H9 (cell line): ENCODE data around the gene CHRNA9. TPM values are rescaled to one million over a fixed set of nuclear protein-coding genes. Genes with fewer than 3 reads are reported as not detected.

ENCODE experiments used
- DNase-seq: peaks from one replicate; pipeline ENCODE4 v3.0.0-alpha.2; 2017
- H2AFZ ChIP-seq: one replicate; pipeline ENCODE4 v1.6.1; 2013; ENCODE audit warnings: mild to moderate bottlenecking, low read length, control low read depth, moderate library complexity
- H2AK5ac ChIP-seq: 2 replicates; pipeline ENCODE4 v1.6.1; 2013; ENCODE audit warnings: low read length, control low read depth, mixed read lengths; ENCODE audit not compliant: insufficient read length
- H2BK120ac ChIP-seq: one replicate; pipeline ENCODE4 v1.6.1; 2013; ENCODE audit warnings: low read depth, mild to moderate bottlenecking, low read length, control low read depth, inconsistent platforms; ENCODE audit not compliant: poor library complexity, severe bottlenecking
- H2BK12ac ChIP-seq: 2 replicates; pipeline ENCODE4 v1.6.1; 2013; ENCODE audit warnings: low read length, control low read depth, mixed read lengths, low read depth; ENCODE audit not compliant: insufficient read length
- H2BK15ac ChIP-seq: 2 replicates; pipeline ENCODE4 v1.6.1; 2013; ENCODE audit warnings: low read depth, low read length, control low read depth
- H2BK20ac ChIP-seq: one replicate; pipeline ENCODE4 v1.6.1; 2013; ENCODE audit warnings: low read depth, mild to moderate bottlenecking, low read length, control low read depth, inconsistent platforms; ENCODE audit not compliant: poor library complexity, severe bottlenecking
- H2BK5ac ChIP-seq: 2 replicates; pipeline ENCODE4 v1.6.1; 2013; ENCODE audit warnings: low read length, control low read depth, mixed read lengths; ENCODE audit not compliant: insufficient read length
- H3K14ac ChIP-seq: 2 replicates; pipeline ENCODE4 v1.6.1; 2013; ENCODE audit warnings: low read length, control low read depth; ENCODE audit not compliant: insufficient read depth
- H3K18ac ChIP-seq: 2 replicates; pipeline ENCODE4 v1.6.1; 2013; ENCODE audit warnings: low read depth, mild to moderate bottlenecking, mixed read lengths, low read length, control low read depth; ENCODE audit not compliant: insufficient read length
- H3K23ac ChIP-seq: 2 replicates; pipeline ENCODE4 v1.6.1; 2013; ENCODE audit warnings: low read length, control low read depth, mixed read lengths, low read depth; ENCODE audit not compliant: insufficient read length
- H3K23me2 ChIP-seq: 2 replicates; pipeline ENCODE4 v1.6.1; 2013; ENCODE audit warnings: low read depth, mild to moderate bottlenecking, mixed read lengths, low read length, control low read depth; ENCODE audit not compliant: insufficient read length, poor library complexity, severe bottlenecking
- H3K27ac ChIP-seq: 2 replicates; pipeline ENCODE4 v1.5.1; 2013; ENCODE audit warnings: low read length, control low read depth, mixed read lengths, low read depth; ENCODE audit not compliant: insufficient read length
- H3K27me3 ChIP-seq: 2 replicates; pipeline ENCODE4 v1.6.1; 2013; ENCODE audit warnings: low read length, control low read depth, inconsistent platforms; ENCODE audit not compliant: insufficient read depth
- H3K4ac ChIP-seq: 2 replicates; pipeline ENCODE4 v1.6.1; 2013; ENCODE audit warnings: low read depth, mild to moderate bottlenecking, control low read depth, inconsistent platforms, low read length, moderate library complexity
- H3K4me1 ChIP-seq: 2 replicates; pipeline ENCODE4 v1.6.1; 2013; ENCODE audit warnings: low read length, control low read depth, inconsistent platforms; ENCODE audit not compliant: insufficient read depth
- H3K4me2 ChIP-seq: 2 replicates; pipeline ENCODE4 v1.6.1; 2013; ENCODE audit warnings: low read length, control low read depth, mixed read lengths; ENCODE audit not compliant: insufficient read length, insufficient read depth
- H3K56ac ChIP-seq: 2 replicates; pipeline ENCODE4 v1.6.1; 2013; ENCODE audit warnings: low read depth, mild to moderate bottlenecking, mixed read lengths, low read length, control low read depth; ENCODE audit not compliant: insufficient read length
- H3K79me1 ChIP-seq: 2 replicates; pipeline ENCODE4 v1.6.1; 2013; ENCODE audit warnings: low read depth, mild to moderate bottlenecking, moderate library complexity, low read length, control low read depth, inconsistent platforms; ENCODE audit not compliant: insufficient read depth, poor library complexity, severe bottlenecking
- H3K79me2 ChIP-seq: 2 replicates; pipeline ENCODE4 v1.6.1; 2013; ENCODE audit warnings: low read length, control low read depth, inconsistent platforms; ENCODE audit not compliant: insufficient read depth
- H3K9ac ChIP-seq: 2 replicates; pipeline ENCODE4 v1.6.1; 2013; ENCODE audit warnings: low read length, control low read depth, mixed read lengths; ENCODE audit not compliant: insufficient read length; ENCODE audit errors: extremely low read depth
- H3K9me3 ChIP-seq: one replicate; pipeline ENCODE4 v1.6.1; 2013; ENCODE audit warnings: low read depth, low read length, inconsistent platforms; ENCODE audit not compliant: control insufficient read depth
- H3T11ph ChIP-seq: one replicate; pipeline ENCODE4 v1.6.1; 2013; ENCODE audit warnings: mild to moderate bottlenecking, low read length, control low read depth, inconsistent platforms
- H4K20me1 ChIP-seq: one replicate; pipeline ENCODE4 v1.6.1; 2013; ENCODE audit not compliant: control insufficient read depth, insufficient read length, insufficient read depth
- H4K5ac ChIP-seq: 2 replicates; pipeline ENCODE4 v1.6.1; 2013; ENCODE audit warnings: low read depth, mild to moderate bottlenecking, mixed read lengths, low read length, control low read depth; ENCODE audit not compliant: insufficient read length
- H4K8ac ChIP-seq: replicated peaks from 2 replicates; pipeline ENCODE4 v1.6.1; 2013; ENCODE audit warnings: low read length, control low read depth, mixed read lengths, low read depth; ENCODE audit not compliant: insufficient read length
- H4K91ac ChIP-seq: 2 replicates; pipeline ENCODE4 v1.6.1; 2013; ENCODE audit warnings: low read depth, mild to moderate bottlenecking, moderate library complexity, mixed read lengths, low read length, control low read depth; ENCODE audit not compliant: insufficient read length
- H3K27ac Mint-ChIP-seq, 3 experiments: 2 replicates in 2 of 3; 3 replicates in 1 of 3; pipeline ENCODE4 v1.8.0; 2020 to 2021; ENCODE audit warnings: mixed read lengths in 3 of 3, mild to moderate bottlenecking in 1 of 3, moderate library complexity in 1 of 3
- H3K27me3 Mint-ChIP-seq: 2 replicates; pipeline ENCODE4 v1.8.0; 2021; ENCODE audit warnings: low read depth, mild to moderate bottlenecking, moderate library complexity, mixed read lengths
- H3K36me3 Mint-ChIP-seq, 3 experiments: 2 replicates in 2 of 3; 3 replicates in 1 of 3; pipeline ENCODE4 v1.8.0; 2020 to 2021; ENCODE audit warnings: low read depth in 3 of 3, mixed read lengths in 3 of 3; ENCODE audit not compliant: insufficient read depth in 1 of 3
- H3K4me1 Mint-ChIP-seq, 2 experiments: 2 replicates each; pipeline ENCODE4 v1.8.0; 2020; ENCODE audit warnings: mixed read lengths in 2 of 2
- H3K4me3 Mint-ChIP-seq, 2 experiments: 2 replicates in 1 of 2; 3 replicates in 1 of 2; pipeline ENCODE4 v1.8.0; 2020 to 2021; ENCODE audit warnings: mild to moderate bottlenecking in 2 of 2, mixed read lengths in 2 of 2, moderate library complexity in 1 of 2
- H3K9me3 Mint-ChIP-seq, 2 experiments: 2 replicates in 1 of 2; 3 replicates in 1 of 2; pipeline ENCODE4 v1.8.0; 2020; ENCODE audit warnings: mild to moderate bottlenecking in 2 of 2, mixed read lengths in 2 of 2, moderate library complexity in 1 of 2
- WGBS: extraction: QIAGEN DNeasy Blood & Tissue Kit; methylation state at CpG from one replicate; pipeline ENCODE4 v1.1.7; 2013; ENCODE audit warnings: missing lambda C conversion rate, low lambda C conversion rate, mixed read lengths; ENCODE audit not compliant: insufficient read length; ENCODE audit errors: extremely low coverage; 5-methylcytosine and 5-hydroxymethylcytosine counted together
- total RNA-seq: library from RNA; stranded (reverse); gene quantifications from 2 replicates; pipeline ENCODE4 v1.2.1, GENCODE V29; 2021
- TF ChIP-seq, protein P1 (sequence below): fragments of 200-600 bp; sonication (generic); conservative IDR thresholded peaks from 3 replicates; pipeline ENCODE4 v1.8.0; 2021; ENCODE audit warnings: antibody characterized with exemption, mild to moderate bottlenecking

Gene CHRNA9
- total RNA-seq, 1 experiment from 2014 or later: 1.2 TPM

DNA sequence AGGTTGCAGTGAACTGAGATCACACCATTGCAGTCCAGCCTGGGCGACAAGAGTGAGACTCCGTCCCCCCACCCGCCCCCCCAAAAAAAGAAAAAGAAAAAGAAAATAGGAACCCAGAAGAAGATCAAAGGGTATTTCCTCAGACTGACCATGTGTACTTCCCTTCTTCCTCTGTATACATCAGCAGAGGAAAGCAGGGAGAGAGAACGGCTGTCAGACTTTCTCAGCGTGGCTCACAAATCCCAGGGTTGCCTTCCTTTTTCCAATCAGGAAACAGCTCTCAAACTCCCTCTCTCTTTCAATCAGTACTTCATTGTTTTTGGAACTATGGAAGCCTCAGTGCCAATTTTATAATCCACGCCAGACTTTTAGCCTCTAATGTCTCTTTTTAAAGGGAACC is 59.1 kb downstream of the CHRNA9 start:
- peaks cover 6% of the 10 kb centered on the region; the same call in 1 of the 2 replicates for H3K4me1 ChIP-seq
- no peaks in the 10 kb centered on the region for H3K9me3 ChIP-seq
- no peaks in the 10 kb centered on the region for H3K79me1 ChIP-seq
- H2BK20ac ChIP-seq: no peak overlapping the region
- no peak overlapping the region for H4K91ac ChIP-seq
- no peaks in the 10 kb centered on the region for H3K9me3 Mint-ChIP-seq
- no peak overlapping the region for H3K4me3 Mint-ChIP-seq
- H3K27me3 ChIP-seq: no peaks in the 10 kb centered on the region
- WGBS: no CpG with 5 or more reads among the region's 6 CpGs
- no peak overlapping the region for H2AK5ac ChIP-seq
- no peak overlapping the region for H3K4ac ChIP-seq
- H3T11ph ChIP-seq: no peak overlapping the region
- DNase-seq: no peak
- H3K27ac ChIP-seq: no peak overlapping the region
- no peak overlapping the region for H3K4me2 ChIP-seq
- no peak overlapping the region for H3K18ac ChIP-seq
- peaks cover 11% of the 10 kb centered on the region in 2 experiments for H3K4me1 Mint-ChIP-seq
- no peaks in the 10 kb centered on the region for H3K79me2 ChIP-seq
- H4K5ac ChIP-seq: no peak overlapping the region
- no peak overlapping the region for H2BK15ac ChIP-seq
- H3K9ac ChIP-seq: no peak overlapping the region
- H3K23me2 ChIP-seq: no peaks in the 10 kb centered on the region
- H3K27ac Mint-ChIP-seq: no peak overlapping the region
- H3K14ac ChIP-seq: no peak overlapping the region
- no peak overlapping the region for H2BK120ac ChIP-seq
- no peak overlapping the region for H2AFZ ChIP-seq
- no peak overlapping the region for H4K8ac ChIP-seq
- H4K20me1 ChIP-seq: no peaks in the 10 kb centered on the region
- no peak overlapping the region for H3K56ac ChIP-seq
- H2BK12ac ChIP-seq: no peak overlapping the region
- no peak overlapping the region for H3K23ac ChIP-seq
- TF ChIP-seq, protein P1, sequence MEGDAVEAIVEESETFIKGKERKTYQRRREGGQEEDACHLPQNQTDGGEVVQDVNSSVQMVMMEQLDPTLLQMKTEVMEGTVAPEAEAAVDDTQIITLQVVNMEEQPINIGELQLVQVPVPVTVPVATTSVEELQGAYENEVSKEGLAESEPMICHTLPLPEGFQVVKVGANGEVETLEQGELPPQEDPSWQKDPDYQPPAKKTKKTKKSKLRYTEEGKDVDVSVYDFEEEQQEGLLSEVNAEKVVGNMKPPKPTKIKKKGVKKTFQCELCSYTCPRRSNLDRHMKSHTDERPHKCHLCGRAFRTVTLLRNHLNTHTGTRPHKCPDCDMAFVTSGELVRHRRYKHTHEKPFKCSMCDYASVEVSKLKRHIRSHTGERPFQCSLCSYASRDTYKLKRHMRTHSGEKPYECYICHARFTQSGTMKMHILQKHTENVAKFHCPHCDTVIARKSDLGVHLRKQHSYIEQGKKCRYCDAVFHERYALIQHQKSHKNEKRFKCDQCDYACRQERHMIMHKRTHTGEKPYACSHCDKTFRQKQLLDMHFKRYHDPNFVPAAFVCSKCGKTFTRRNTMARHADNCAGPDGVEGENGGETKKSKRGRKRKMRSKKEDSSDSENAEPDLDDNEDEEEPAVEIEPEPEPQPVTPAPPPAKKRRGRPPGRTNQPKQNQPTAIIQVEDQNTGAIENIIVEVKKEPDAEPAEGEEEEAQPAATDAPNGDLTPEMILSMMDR: no peak
- H3K27me3 Mint-ChIP-seq: no peaks in the 10 kb centered on the region
- no peaks in the 10 kb centered on the region for H3K36me3 Mint-ChIP-seq
- no peak overlapping the region for H2BK5ac ChIP-seq
